GM20000 (cell line): ENCODE results near the gene SDK2.

Experiments used
- DNase-seq: peaks from one replicate; pipeline ENCODE4 v3.0.0; 2012; ENCODE audit warnings: low spot score
- TF ChIP-seq, protein P1 (sequence below): IDR thresholded peaks from 2 replicates; pipeline ENCODE4 v1.5.1; 2012; ENCODE audit warnings: mild to moderate bottlenecking, control low read depth; ENCODE audit errors: extremely low read depth, missing control alignments

SDK2 gene

GRCh38 chr17:73652886-73653480, 8.7 kb upstream of the SDK2 start:
- no peak for DNase-seq
- TF ChIP-seq, protein P1, sequence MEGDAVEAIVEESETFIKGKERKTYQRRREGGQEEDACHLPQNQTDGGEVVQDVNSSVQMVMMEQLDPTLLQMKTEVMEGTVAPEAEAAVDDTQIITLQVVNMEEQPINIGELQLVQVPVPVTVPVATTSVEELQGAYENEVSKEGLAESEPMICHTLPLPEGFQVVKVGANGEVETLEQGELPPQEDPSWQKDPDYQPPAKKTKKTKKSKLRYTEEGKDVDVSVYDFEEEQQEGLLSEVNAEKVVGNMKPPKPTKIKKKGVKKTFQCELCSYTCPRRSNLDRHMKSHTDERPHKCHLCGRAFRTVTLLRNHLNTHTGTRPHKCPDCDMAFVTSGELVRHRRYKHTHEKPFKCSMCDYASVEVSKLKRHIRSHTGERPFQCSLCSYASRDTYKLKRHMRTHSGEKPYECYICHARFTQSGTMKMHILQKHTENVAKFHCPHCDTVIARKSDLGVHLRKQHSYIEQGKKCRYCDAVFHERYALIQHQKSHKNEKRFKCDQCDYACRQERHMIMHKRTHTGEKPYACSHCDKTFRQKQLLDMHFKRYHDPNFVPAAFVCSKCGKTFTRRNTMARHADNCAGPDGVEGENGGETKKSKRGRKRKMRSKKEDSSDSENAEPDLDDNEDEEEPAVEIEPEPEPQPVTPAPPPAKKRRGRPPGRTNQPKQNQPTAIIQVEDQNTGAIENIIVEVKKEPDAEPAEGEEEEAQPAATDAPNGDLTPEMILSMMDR, result no peak

- no peak for DNase-seq
- TF ChIP-seq, protein P1, result no peak
These were observed 6.5 kb upstream of the SDK2 start for GRCh38 chr17:73650617-73651200.

GRCh38 chr17:73650140-73650539, 5.9 kb upstream of the SDK2 start:
- no peak for DNase-seq
- TF ChIP-seq, protein P1, result no peak

GRCh38 chr17:73648974-73649373, 4.7 kb upstream of the SDK2 start:
- TF ChIP-seq, protein P1, result no peak
- DNase-seq, result no peak

GRCh38 chr17:73648543-73648820, 4.2 kb upstream of the SDK2 start:
- no peak for DNase-seq
- TF ChIP-seq, protein P1, result no peak

GRCh38 chr17:73647772-73648542, 3.7 kb upstream of the SDK2 start:
- TF ChIP-seq, protein P1, result no peak
- no peak for DNase-seq

GRCh38 chr17:73647301-73647695, 3.1 kb upstream of the SDK2 start:
- TF ChIP-seq, protein P1, result no peak
- DNase-seq, result no peak
